Thyroid gland (tissue), 4 donors: ENCODE results near the gene TRUB1. TPM values are rescaled to one million over a fixed set of nuclear protein-coding genes. Genes with fewer than 3 reads are reported as not detected.

Experiments
- DNase-seq, 2 donors: peaks; one replicate each; pipeline ENCODE4 v3.0.0-alpha.2; 2019
- H3K27ac ChIP-seq, 3 donors: fragments of 200-600 bp; sonication (generic); 1 replicate in 2 of 3; 2 replicates in 1 of 3; pipeline ENCODE4 v1.5.1; 2016 to 2019; ENCODE audit warnings: mild to moderate bottlenecking in 1 of 3, moderate library complexity in 1 of 3
- H3K27me3 ChIP-seq: fragments of 200-600 bp; sonication (generic); one replicate; pipeline ENCODE4 v1.5.1; 2019
- H3K36me3 ChIP-seq, 2 donors: fragments of 200-600 bp; sonication (generic); one replicate each; pipeline ENCODE4 v1.5.1; 2016 to 2019
- H3K4me1 ChIP-seq, 2 donors: fragments of 200-600 bp; sonication (generic); one replicate each; pipeline ENCODE4 v1.5.1; 2017 to 2019
- H3K4me3 ChIP-seq, 3 donors: fragments of 200-600 bp; sonication (generic); replicated peaks in 1 of 3; 1 replicate in 2 of 3; 2 replicates in 1 of 3; pipeline ENCODE4 v1.5.1; 2016; ENCODE audit warnings: mild to moderate bottlenecking in 1 of 3
- H3K9me3 ChIP-seq: fragments of 200-600 bp; sonication (generic); one replicate; pipeline ENCODE4 v1.5.1; 2017
- CTCF ChIP-seq, 6 experiments: fragments of 200-600 bp in 3 of 6; fragments of 450-650 bp in 3 of 6; sonication (generic) in 3 of 6; IDR thresholded peaks; one replicate each; pipeline ENCODE4 v1.5.1; 2016 to 2019; ENCODE audit warnings: antibody characterized with exemption in 6 of 6, mild to moderate bottlenecking in 2 of 6, inconsistent platforms in 1 of 6, moderate library complexity in 1 of 6
- POLR2A ChIP-seq, 2 donors: fragments of 450-650 bp; IDR thresholded peaks; one replicate each; pipeline ENCODE4 v1.6.1; 2017; ENCODE audit warnings: antibody characterized with exemption in 2 of 2, mild to moderate bottlenecking in 2 of 2, moderate library complexity in 1 of 2
- WGBS, 2 donors: methylation state at CpG; one replicate each; pipeline ENCODE4 v1.1.5; 2017; 5-methylcytosine and 5-hydroxymethylcytosine counted together
- intact Hi-C: fragments of 100-400 bp; cut with DNase I; formaldehyde crosslinking; loops from one replicate; pipeline ENCODE4 v1.15.1; 2023
- total RNA-seq, 4 donors: library from RNA; depleted of rRNA; stranded (reverse); fragments of >200 nt; gene quantifications; one replicate each; pipeline ENCODE4 v1.2.3, GENCODE V29; 2016

Gene TRUB1
- total RNA-seq, 4 donors from 2014 or later: 16.1 to 26.5 (median 22.8) TPM

- 90 to 91% methylated on average over 6 of the region's 6 CpGs for WGBS, 2 donors
- Histone ChIP-seq H3K27me3 (no peaks in the 10 kb centered on the region), H3K36me3 (no peaks in the 10 kb centered on the region), H3K4me3 (no peak overlapping the region), H3K27ac (no peak overlapping the region), H3K9me3 (no peaks in the 10 kb centered on the region), H3K4me1 (peaks cover 0 to 7% of the 10 kb centered on the region in 2 donors)
- intact Hi-C loops: no loop called here
- TF ChIP-seq CTCF (IDR thresholded peaks at IDR 0.05) (no peak), POLR2A (IDR thresholded peaks at IDR 0.05) (no peak)
- no peak for DNase-seq
These were observed 57.7 kb downstream of the TRUB1 start for GRCh38 chr10:114995468-114996247.

GRCh38 chr10:114996542-114996941 lies 58.5 kb downstream of the TRUB1 start:
- 93 to 95% methylated on average over 4 of the region's 4 CpGs for WGBS, 2 donors
- Histone ChIP-seq H3K27me3 (no peaks in the 10 kb centered on the region), H3K36me3 (no peaks in the 10 kb centered on the region), H3K4me3 (no peak overlapping the region), H3K27ac (no peak overlapping the region), H3K4me1 (peaks cover 5 to 13% of the 10 kb centered on the region in 2 donors), H3K9me3 (no peaks in the 10 kb centered on the region)
- DNase-seq: no peak
- no peak for TF ChIP-seq POLR2A (IDR thresholded peaks at IDR 0.05)
- no peak for TF ChIP-seq CTCF (IDR thresholded peaks at IDR 0.05)
- intact Hi-C loops: no loop called here

GRCh38 chr10:114998993-114999392 lies 61.0 kb downstream of the TRUB1 start:
- Histone ChIP-seq H3K4me1 (peaks cover 14 to 25% of the 10 kb centered on the region in 2 donors), H3K36me3 (no peaks in the 10 kb centered on the region), H3K27ac (no peak overlapping the region), H3K9me3 (no peaks in the 10 kb centered on the region), H3K4me3 (no peak overlapping the region), H3K27me3 (no peaks in the 10 kb centered on the region)
- WGBS, 2 donors: 93 to 94% methylated on average over 7 of the region's 7 CpGs
- TF ChIP-seq CTCF (IDR thresholded peaks at IDR 0.05) (no peak), POLR2A (IDR thresholded peaks at IDR 0.05) (no peak)
- intact Hi-C loops: no loop called here
- no peak for DNase-seq

- TF ChIP-seq CTCF (IDR thresholded peaks at IDR 0.05) (no peak), POLR2A (IDR thresholded peaks at IDR 0.05) (no peak)
- WGBS, 2 donors: 28 to 36% methylated on average over 13 of the region's 13 CpGs
- intact Hi-C loops: no loop called here
- H3K9me3 ChIP-seq: no peaks in the 10 kb centered on the region
- H3K27me3 ChIP-seq: no peaks in the 10 kb centered on the region
- DNase-seq: peak; percentile 46 to 59
- H3K36me3 ChIP-seq: no peaks in the 10 kb centered on the region
- peak overlapping the region; percentile 7 to 62 (median 55) for H3K27ac ChIP-seq
- H3K4me1 ChIP-seq: peaks cover 14 to 25% of the 10 kb centered on the region in 2 donors
- H3K4me3 ChIP-seq: peak overlapping the region in 1 of 3 donors; percentile 7
These were observed 63.7 kb downstream of the TRUB1 start for GRCh38 chr10:115001506-115002381.
